ENCODE results near the gene SETBP1. TPM values are rescaled to one million over a fixed set of nuclear protein-coding genes. Genes with fewer than 3 reads are reported as not detected.
A peak's percentile ranks its signal among the peaks of the same experiment; 100 is the strongest.

Gene SETBP1
- total and polyA plus RNA-seq, 8 donors: 1.4 to 66.5 (median 20.1) TPM

GRCh38 chr18:44819944-44820510, 139.3 kb downstream of the SETBP1 start:
- Histone ChIP-seq H3K27ac (peak overlapping the region in 1 of 5 donors; percentile 74), H3K4me3 (no peak overlapping the region), H3K27me3 (no peaks in the 10 kb centered on the region), H3K36me3 (no peaks in the 10 kb centered on the region), H3K9me3 (no peaks in the 10 kb centered on the region), H3K4me1 (peaks cover 24 to 74% (median 51%) of the 10 kb centered on the region in 4 donors)
- intact Hi-C loops (cut with DNase I; ENCODE audit: low total_unique reads): no loop called here
- TF ChIP-seq EP300 (IDR thresholded peaks at IDR 0.05) (peak; percentile 20), POLR2A (IDR thresholded peaks at IDR 0.05) (no peak), CTCF (IDR thresholded peaks at IDR 0.05) (no peak), POLR2AphosphoS5 (IDR thresholded peaks at IDR 0.05) (peak in 1 of 3 donors; percentile 57)
- WGBS, 5 donors: 82 to 98% (median 92%) methylated on average over 6 of the region's 6 CpGs
- no peak for DNase-seq

- WGBS, 5 donors: 10 to 53% (median 29%) methylated on average over 1 of the region's 1 CpG
Measured at GRCh38 chr18:44821924-44822323, 141.2 kb downstream of the SETBP1 start.

GRCh38 chr18:44823286-44823685, 142.6 kb downstream of the SETBP1 start:
- Histone ChIP-seq H3K9me3 (no peaks in the 10 kb centered on the region), H3K36me3 (no peaks in the 10 kb centered on the region), H3K27ac (peak overlapping the region in 4 of 5 donors; percentile 41 to 81 (median 73)), H3K4me1 (peaks cover 38 to 97% (median 62%) of the 10 kb centered on the region in 4 donors), H3K4me3 (no peak overlapping the region), H3K27me3 (no peaks in the 10 kb centered on the region)
- intact Hi-C loops (cut with DNase I; ENCODE audit: low total_unique reads): no loop called here
- no peak for DNase-seq
- WGBS, 5 donors: 38 to 59% (median 43%) methylated on average over 3 of the region's 3 CpGs
- TF ChIP-seq EP300 (IDR thresholded peaks at IDR 0.05) (no peak), CTCF (IDR thresholded peaks at IDR 0.05) (no peak), POLR2AphosphoS5 (IDR thresholded peaks at IDR 0.05) (no peak), POLR2A (IDR thresholded peaks at IDR 0.05) (no peak)

More at GRCh38 chr18:44821924-44822323, 141.2 kb downstream of the SETBP1 start:
- Histone ChIP-seq H3K4me1 (peaks cover 33 to 93% (median 62%) of the 10 kb centered on the region in 4 donors), H3K36me3 (no peaks in the 10 kb centered on the region), H3K4me3 (no peak overlapping the region), H3K27ac (peak overlapping the region; percentile 42 to 85 (median 74)), H3K27me3 (no peaks in the 10 kb centered on the region), H3K9me3 (no peaks in the 10 kb centered on the region)
- intact Hi-C loops (cut with DNase I; ENCODE audit: low total_unique reads): no loop called here
- TF ChIP-seq POLR2AphosphoS5 (IDR thresholded peaks at IDR 0.05) (peak in 1 of 3 donors; percentile 48), CTCF (IDR thresholded peaks at IDR 0.05) (no peak)
- peak in 1 of 2 donors; percentile 35 for DNase-seq

- DNase-seq: no peak
- TF ChIP-seq POLR2A (IDR thresholded peaks at IDR 0.05): no peak
- TF ChIP-seq POLR2AphosphoS5 (IDR thresholded peaks at IDR 0.05): no peak
- no peak for TF ChIP-seq EP300 (IDR thresholded peaks at IDR 0.05)
- TF ChIP-seq CTCF (IDR thresholded peaks at IDR 0.05): no peak
- H3K9me3 ChIP-seq: no peaks in the 10 kb centered on the region
- H3K4me1 ChIP-seq: peaks cover 38 to 96% (median 60%) of the 10 kb centered on the region in 4 donors
- intact Hi-C loops (cut with DNase I; ENCODE audit: low total_unique reads): no loop called here
- H3K4me3 ChIP-seq: no peak overlapping the region
- peak overlapping the region in 4 of 5 donors; percentile 41 to 81 (median 73) for H3K27ac ChIP-seq
- no peaks in the 10 kb centered on the region for H3K36me3 ChIP-seq
- H3K27me3 ChIP-seq: no peaks in the 10 kb centered on the region
Measured at GRCh38 chr18:44823782-44824181, 143.1 kb downstream of the SETBP1 start.

All from stomach (tissue), 9 donors.